ENCODE measurements around the gene TTLL1. TPM values are rescaled to one million over a fixed set of nuclear protein-coding genes. Genes with fewer than 3 reads are reported as not detected.
A peak's percentile ranks its signal among the peaks of the same experiment; 100 is the strongest.

TTLL1 gene
- total RNA-seq, 1 donor from 2014 or later, result 19.1 TPM

DNA sequence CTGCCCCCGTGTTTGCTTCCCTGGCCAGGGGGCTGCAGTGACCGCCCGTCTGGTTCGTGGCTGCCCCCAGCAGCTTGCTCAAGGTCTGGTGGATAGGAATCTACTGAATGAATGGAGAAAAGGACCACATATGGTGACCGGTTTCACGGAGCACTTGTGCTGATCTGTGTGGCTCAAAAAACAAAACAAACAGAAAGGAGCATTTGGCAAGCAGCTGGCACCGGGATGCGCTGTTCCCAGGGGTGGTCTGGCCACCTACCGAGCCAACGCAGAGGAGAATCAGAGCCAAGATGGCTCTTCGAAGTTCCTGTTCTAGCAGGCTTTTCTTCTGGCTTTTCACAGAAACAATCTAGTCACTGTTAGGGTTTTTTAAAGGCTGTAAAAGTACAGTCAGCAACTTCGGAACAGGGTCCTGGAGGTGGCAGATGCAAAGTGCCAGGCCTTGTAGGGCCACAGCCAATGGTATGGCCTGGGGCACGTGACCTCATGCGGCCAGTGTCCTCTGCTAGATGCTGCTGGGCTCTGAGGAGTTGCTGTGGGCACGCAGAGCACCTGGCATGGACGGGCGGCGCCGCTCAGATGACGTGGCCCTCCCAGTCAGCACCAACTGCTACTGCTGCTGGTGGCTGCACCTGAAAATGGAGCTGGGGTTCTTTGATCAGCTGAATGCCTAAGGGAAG lies 47.0 kb downstream of the TTLL1 start:
- DNase-seq (ENCODE audit: low read depth, low spot score), result no peak
- Mint-ChIP-seq H3K36me3 (ENCODE audit: low read depth) (peaks cover 3% of the 10 kb centered on the region), H3K27me3 (ENCODE audit: low read depth) (no peaks in the 10 kb centered on the region), H3K27ac (ENCODE audit: unreplicated experiment) (no peak overlapping the region), H3K4me1 (peaks cover 4% of the 10 kb centered on the region), H3K4me3 (no peak overlapping the region), H3K9me3 (no peaks in the 10 kb centered on the region)
- TF ChIP-seq, protein P1, sequence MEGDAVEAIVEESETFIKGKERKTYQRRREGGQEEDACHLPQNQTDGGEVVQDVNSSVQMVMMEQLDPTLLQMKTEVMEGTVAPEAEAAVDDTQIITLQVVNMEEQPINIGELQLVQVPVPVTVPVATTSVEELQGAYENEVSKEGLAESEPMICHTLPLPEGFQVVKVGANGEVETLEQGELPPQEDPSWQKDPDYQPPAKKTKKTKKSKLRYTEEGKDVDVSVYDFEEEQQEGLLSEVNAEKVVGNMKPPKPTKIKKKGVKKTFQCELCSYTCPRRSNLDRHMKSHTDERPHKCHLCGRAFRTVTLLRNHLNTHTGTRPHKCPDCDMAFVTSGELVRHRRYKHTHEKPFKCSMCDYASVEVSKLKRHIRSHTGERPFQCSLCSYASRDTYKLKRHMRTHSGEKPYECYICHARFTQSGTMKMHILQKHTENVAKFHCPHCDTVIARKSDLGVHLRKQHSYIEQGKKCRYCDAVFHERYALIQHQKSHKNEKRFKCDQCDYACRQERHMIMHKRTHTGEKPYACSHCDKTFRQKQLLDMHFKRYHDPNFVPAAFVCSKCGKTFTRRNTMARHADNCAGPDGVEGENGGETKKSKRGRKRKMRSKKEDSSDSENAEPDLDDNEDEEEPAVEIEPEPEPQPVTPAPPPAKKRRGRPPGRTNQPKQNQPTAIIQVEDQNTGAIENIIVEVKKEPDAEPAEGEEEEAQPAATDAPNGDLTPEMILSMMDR (conservative IDR thresholded peaks at IDR 0.05), result no peak

DNA sequence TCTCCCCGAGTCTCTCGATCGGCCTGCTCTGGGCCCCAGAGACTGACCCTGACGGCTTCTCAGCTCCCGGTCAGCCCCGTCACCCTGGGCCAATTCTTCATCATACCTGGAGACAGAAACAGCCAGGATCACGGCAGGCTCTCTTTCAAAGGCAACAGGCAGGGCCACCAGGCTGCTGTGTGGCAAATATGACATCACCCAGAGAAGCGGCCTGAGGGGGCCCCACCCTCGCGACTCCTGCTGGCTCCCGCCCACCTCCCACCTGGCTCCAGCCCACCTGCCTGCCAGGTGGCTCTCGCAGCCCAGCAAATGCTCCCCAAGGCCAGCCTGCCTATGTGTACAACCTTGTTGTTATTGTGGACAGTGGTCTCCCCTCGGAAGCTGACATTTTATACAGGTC lies 49.4 kb downstream of the TTLL1 start:
- H3K4me1 Mint-ChIP-seq, result peaks cover 4% of the 10 kb centered on the region
- no peak overlapping the region for H3K4me3 Mint-ChIP-seq
- TF ChIP-seq, protein P1 (conservative IDR thresholded peaks at IDR 0.05), result no peak
- H3K36me3 Mint-ChIP-seq (ENCODE audit: low read depth), result peaks cover 3% of the 10 kb centered on the region
- no peaks in the 10 kb centered on the region for H3K9me3 Mint-ChIP-seq
- no peaks in the 10 kb centered on the region for H3K27me3 Mint-ChIP-seq (ENCODE audit: low read depth)
- H3K27ac Mint-ChIP-seq (ENCODE audit: unreplicated experiment), result no peak overlapping the region
- DNase-seq (ENCODE audit: low read depth, low spot score), result no peak

DNA sequence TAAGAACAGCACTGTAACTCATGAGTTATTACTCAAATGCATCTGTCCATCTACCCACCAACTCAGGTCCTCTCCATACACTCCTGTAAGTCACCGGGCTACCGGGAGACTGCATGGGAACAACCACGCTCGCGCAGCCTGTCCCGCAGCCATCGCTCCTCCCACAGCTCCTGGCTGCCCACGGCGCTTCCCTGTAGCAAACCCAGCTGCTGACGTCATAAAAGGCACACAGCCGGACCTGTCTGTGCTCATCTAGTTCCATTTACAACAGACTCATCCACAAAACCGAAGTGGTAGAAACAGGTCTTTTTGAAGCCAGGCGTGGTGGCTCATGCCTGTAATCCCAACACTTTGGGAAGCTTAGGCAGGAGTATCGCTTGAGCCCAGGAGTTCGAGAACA lies 50.9 kb downstream of the TTLL1 start:
- DNase-seq (ENCODE audit: low read depth, low spot score), result no peak
- H3K4me3 Mint-ChIP-seq, result no peak overlapping the region
- peaks cover 3% of the 10 kb centered on the region for H3K36me3 Mint-ChIP-seq (ENCODE audit: low read depth)
- peak overlapping the region; percentile 67 for H3K27ac Mint-ChIP-seq (ENCODE audit: unreplicated experiment)
- H3K9me3 Mint-ChIP-seq, result no peaks in the 10 kb centered on the region
- peaks cover 12% of the 10 kb centered on the region for H3K4me1 Mint-ChIP-seq
- no peaks in the 10 kb centered on the region for H3K27me3 Mint-ChIP-seq (ENCODE audit: low read depth)
- TF ChIP-seq, protein P1 (conservative IDR thresholded peaks at IDR 0.05), result no peak

DNA sequence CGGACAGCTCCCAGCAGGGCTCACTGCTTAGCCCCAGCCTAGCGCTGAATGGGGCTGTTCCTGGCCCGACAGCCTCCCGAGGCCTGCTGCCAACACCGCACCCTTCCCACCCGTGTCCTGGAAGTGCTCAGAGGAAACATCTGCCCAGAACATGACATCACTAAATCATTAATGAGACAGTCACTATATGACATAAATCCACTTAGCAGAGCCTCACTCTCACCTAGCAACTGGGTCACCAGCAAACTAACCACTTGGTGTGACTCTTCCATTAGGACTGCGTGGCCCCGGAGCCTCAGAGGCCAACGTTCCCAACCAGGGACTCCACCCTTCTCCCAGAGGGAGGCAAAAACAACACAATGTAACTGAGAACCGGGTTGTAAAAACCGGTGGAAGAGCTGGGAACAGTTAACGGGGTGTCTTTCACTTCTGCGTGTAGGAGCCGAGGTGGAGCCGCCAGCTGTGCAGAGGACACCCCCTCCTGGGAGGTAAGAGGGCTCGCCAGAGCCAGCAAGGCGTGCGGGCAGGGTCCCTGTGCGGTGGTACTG lies 52.8 kb downstream of the TTLL1 start:
- no peaks in the 10 kb centered on the region for H3K9me3 Mint-ChIP-seq
- peaks cover 3% of the 10 kb centered on the region for H3K36me3 Mint-ChIP-seq (ENCODE audit: low read depth)
- peaks cover 7% of the 10 kb centered on the region for H3K4me1 Mint-ChIP-seq
- TF ChIP-seq, protein P1 (conservative IDR thresholded peaks at IDR 0.05), result no peak
- DNase-seq (ENCODE audit: low read depth, low spot score), result no peak
- no peak overlapping the region for H3K4me3 Mint-ChIP-seq
- no peaks in the 10 kb centered on the region for H3K27me3 Mint-ChIP-seq (ENCODE audit: low read depth)
- no peak overlapping the region for H3K27ac Mint-ChIP-seq (ENCODE audit: unreplicated experiment)

DNA sequence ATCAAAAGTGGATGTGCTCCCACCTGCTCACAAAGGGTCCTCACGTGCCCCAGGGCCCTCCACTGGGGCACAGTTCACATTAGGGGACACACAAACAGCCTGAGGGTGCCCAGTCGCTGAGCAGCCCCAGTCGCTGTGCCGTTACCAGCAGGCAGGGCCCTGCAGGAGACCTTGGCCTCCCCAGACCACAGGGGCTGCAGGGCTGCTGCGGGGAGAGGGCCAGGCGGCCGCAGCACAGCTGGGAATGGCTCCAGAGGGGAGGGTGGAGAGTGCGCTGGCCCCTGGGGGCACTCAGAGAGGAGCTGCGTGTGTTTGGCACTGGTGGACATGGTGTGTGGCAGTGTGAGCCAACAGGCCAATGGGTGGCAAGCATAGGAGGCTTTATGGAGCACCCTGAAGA lies 53.9 kb downstream of the TTLL1 start:
- peaks cover 3% of the 10 kb centered on the region for H3K36me3 Mint-ChIP-seq (ENCODE audit: low read depth)
- H3K27ac Mint-ChIP-seq (ENCODE audit: unreplicated experiment), result no peak overlapping the region
- no peaks in the 10 kb centered on the region for H3K9me3 Mint-ChIP-seq
- peaks cover 13% of the 10 kb centered on the region for H3K4me1 Mint-ChIP-seq
- no peak overlapping the region for H3K4me3 Mint-ChIP-seq
- no peaks in the 10 kb centered on the region for H3K27me3 Mint-ChIP-seq (ENCODE audit: low read depth)
- TF ChIP-seq, protein P1 (conservative IDR thresholded peaks at IDR 0.05), result no peak
- DNase-seq (ENCODE audit: low read depth, low spot score), result no peak
